ENCODE results near the gene CUEDC1. TPM values are rescaled to one million over a fixed set of nuclear protein-coding genes. Genes with fewer than 3 reads are reported as not detected.

CUEDC1 gene
- total and polyA plus RNA-seq, 2 of the 13 experiments (the other 11 are each of a cell fraction or from before 2014, with no cell fraction given) = 7.4 to 12.9 TPM

- TF ChIP-seq BATF2 (CRISPR knock-in tag; IDR thresholded peaks at IDR 0.05) (no peak), ZBTB39 (CRISPR knock-in tag; IDR thresholded peaks at IDR 0.05) (no peak), MLLT10 (CRISPR knock-in tag; IDR thresholded peaks at IDR 0.05) (no peak), ZNF501 (CRISPR knock-in tag; IDR thresholded peaks at IDR 0.05) (peak; percentile 31; the same call in 1 of the 2 replicates), HIC2 (CRISPR knock-in tag; IDR thresholded peaks at IDR 0.05; ENCODE audit: low read depth) (no peak), ZNF441 (CRISPR knock-in tag; IDR thresholded peaks at IDR 0.05; ENCODE audit: borderline replicate concordance) (no peak), TCF7 (IDR thresholded peaks at IDR 0.05; ENCODE audit: low read depth) (no peak), ZNF234 (CRISPR knock-in tag; conservative IDR thresholded peaks at IDR 0.05) (no peak), NCOA2 (CRISPR knock-in tag; IDR thresholded peaks at IDR 0.05) (no peak), FOXC1 (CRISPR knock-in tag; IDR thresholded peaks at IDR 0.05; ENCODE audit: borderline replicate concordance) (peak; percentile 39; the same call in 1 of the 2 replicates), ZNF629 (CRISPR knock-in tag; conservative IDR thresholded peaks at IDR 0.05) (no peak), XBP1 (CRISPR knock-in tag; IDR thresholded peaks at IDR 0.05) (no peak), TFDP1 (CRISPR knock-in tag; IDR thresholded peaks at IDR 0.05; ENCODE audit: borderline replicate concordance) (no peak), CHCHD3 (CRISPR knock-in tag; IDR thresholded peaks at IDR 0.05) (no peak), IKZF5 (CRISPR knock-in tag; IDR thresholded peaks at IDR 0.05) (peak; percentile 54; the same call in 1 of the 2 replicates), SMARCC2 (IDR thresholded peaks at IDR 0.05) (no peak), ZNF550 (CRISPR knock-in tag; IDR thresholded peaks at IDR 0.05; ENCODE audit: borderline replicate concordance) (no peak), PLSCR1 (CRISPR knock-in tag; IDR thresholded peaks at IDR 0.05; ENCODE audit: borderline replicate concordance) (no peak), ZKSCAN8 (CRISPR knock-in tag; IDR thresholded peaks at IDR 0.05; ENCODE audit: borderline replicate concordance) (no peak), TRIM22 (IDR thresholded peaks at IDR 0.05) (no peak)
Measured at GRCh38 chr17:57995076-57995956, 40.1 kb upstream of the CUEDC1 start (continued).

All from HepG2 (cell line).